ENCODE measurements around the gene LYPD6. TPM values are rescaled to one million over a fixed set of nuclear protein-coding genes. Genes with fewer than 3 reads are reported as not detected.
A peak's percentile ranks its signal among the peaks of the same experiment; 100 is the strongest.

The LYPD6 gene
- polyA plus RNA-seq, 1 of the 3 experiments (the other 2 are of a cell fraction), result 8.1 TPM

DNA sequence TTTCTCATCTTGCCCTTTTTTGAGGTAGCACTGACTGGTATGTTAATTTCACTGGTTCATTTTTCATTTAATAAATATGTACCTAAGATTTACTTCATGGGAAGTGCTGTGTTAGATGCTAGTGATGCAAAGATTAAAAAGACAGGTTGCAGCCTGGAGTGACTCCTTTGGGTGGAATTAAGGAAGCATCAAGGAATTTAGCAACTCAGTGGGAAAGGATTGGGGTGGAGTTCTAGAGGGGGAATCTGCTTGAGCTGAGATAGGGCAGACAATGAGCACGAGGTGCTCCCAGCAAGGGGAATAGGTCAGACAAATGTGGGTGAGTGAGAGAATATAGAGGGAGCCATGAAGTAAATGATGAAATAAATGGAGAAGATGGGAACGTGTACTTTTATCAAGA, 57.0 kb downstream of the LYPD6 start:
- H3K4me3 ChIP-seq (ENCODE audit: low read depth in 2 of 2, low read length in 1 of 2), result no peak overlapping the region
- H3K27me3 ChIP-seq (ENCODE audit: insufficient read depth), result no peaks in the 10 kb centered on the region
- no peak for TF ChIP-seq RAD21 (IDR thresholded peaks at IDR 0.05; ENCODE audit: low read length)
- TF ChIP-seq TCF12 (IDR thresholded peaks at IDR 0.05), result no peak
- no peak for TF ChIP-seq MEF2A (IDR thresholded peaks at IDR 0.05; ENCODE audit: borderline replicate concordance, low read depth)
- no peak for TF ChIP-seq CHD2 (IDR thresholded peaks at IDR 0.05; ENCODE audit: low read length, partially characterized antibody)
- TF ChIP-seq ELF1 (IDR thresholded peaks at IDR 0.05), result no peak
- no peak for TF ChIP-seq PBX3 (IDR thresholded peaks at IDR 0.05)
- TF ChIP-seq NFIC (IDR thresholded peaks at IDR 0.05; ENCODE audit: borderline replicate concordance), result no peak
- H4K20me1 ChIP-seq (ENCODE audit: insufficient read depth), result no peaks in the 10 kb centered on the region
- no peak overlapping the region for H3K4me2 ChIP-seq
- H2AFZ ChIP-seq (ENCODE audit: low read depth), result no peak overlapping the region
- POLR2A ChIA-PET, result no interaction called here
- CTCF ChIA-PET, result no interaction called here
- WGBS (ENCODE audit: low lambda C conversion rate), result 78% methylated on average over 2 of the region's 2 CpGs
- no peak for DNase-seq
- H3F3A ChIP-seq (replicated peaks; ENCODE audit: insufficient read depth), result peaks cover 6% of the 10 kb centered on the region
- H3K9ac ChIP-seq, result no peak overlapping the region
- no peaks in the 10 kb centered on the region for H3K9me2 ChIP-seq
- no peaks in the 10 kb centered on the region for H3K79me2 ChIP-seq (ENCODE audit: insufficient read depth)
- H3K4me1 ChIP-seq (ENCODE audit: control insufficient read depth in 1 of 2, insufficient read depth in 2 of 2, low read depth in 1 of 2, low read length in 1 of 2), result peaks cover 9 to 16% of the 10 kb centered on the region in 2 experiments; a peak in 3 of 4 replicates
- no peaks in the 10 kb centered on the region for H3K36me3 ChIP-seq (replicated peaks in 1 of 2; ENCODE audit: control insufficient read depth in 1 of 2, insufficient read depth in 2 of 2, low read length in 1 of 2)
- no peak overlapping the region for H3K27ac ChIP-seq (ENCODE audit: low read depth in 2 of 2, low read length in 1 of 2)
- no peaks in the 10 kb centered on the region for H3K9me3 ChIP-seq

DNA sequence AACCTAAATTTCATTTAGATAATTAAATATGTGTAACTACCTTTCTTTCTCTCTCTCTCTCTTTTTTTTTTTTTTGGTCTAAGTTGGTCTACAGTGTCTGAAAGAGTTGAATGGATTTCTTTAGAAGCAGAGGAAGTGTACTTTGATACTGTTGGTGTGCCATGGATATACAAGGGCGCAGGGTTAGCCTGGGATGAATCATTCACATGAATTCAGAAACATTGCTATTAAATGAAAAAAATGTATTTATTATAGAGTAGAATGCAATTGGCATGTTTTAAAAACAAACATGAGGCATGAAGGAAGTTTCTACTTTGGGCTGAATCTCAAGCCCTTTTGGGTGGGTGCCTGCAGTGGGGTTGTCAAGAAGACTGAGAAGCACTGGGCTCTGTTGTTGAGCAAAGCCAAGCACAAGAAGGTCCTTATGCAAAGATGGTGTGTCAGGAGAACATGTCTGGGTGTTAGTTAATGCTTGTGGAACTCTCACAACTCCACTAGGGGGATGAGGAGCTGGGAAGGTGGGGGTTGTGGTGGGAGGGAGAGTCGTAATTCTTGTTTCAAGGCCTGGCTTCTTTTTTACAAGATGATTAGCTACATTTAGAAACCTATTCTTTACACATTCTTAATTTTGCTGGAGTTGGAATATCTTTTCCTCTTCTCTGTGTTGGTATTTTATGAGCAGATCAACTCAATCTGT, 57.9 kb downstream of the LYPD6 start:
- peaks cover 9 to 17% of the 10 kb centered on the region in 2 experiments; a peak in 3 of 4 replicates for H3K4me1 ChIP-seq (ENCODE audit: control insufficient read depth in 1 of 2, insufficient read depth in 2 of 2, low read depth in 1 of 2, low read length in 1 of 2)
- no peak overlapping the region for H2AFZ ChIP-seq (ENCODE audit: low read depth)
- H3K36me3 ChIP-seq (replicated peaks in 1 of 2; ENCODE audit: control insufficient read depth in 1 of 2, insufficient read depth in 2 of 2, low read length in 1 of 2), result no peaks in the 10 kb centered on the region
- peak; percentile 19 for DNase-seq
- peak overlapping the region; percentile 38; the same call in 1 of the 2 replicates for H3K4me2 ChIP-seq
- H3K27ac ChIP-seq (ENCODE audit: low read depth in 2 of 2, low read length in 1 of 2), result peak overlapping the region in 1 of 2 experiments; percentile 15; a peak in 1 of 4 replicates
- no peaks in the 10 kb centered on the region for H3K79me2 ChIP-seq (ENCODE audit: insufficient read depth)
- no peaks in the 10 kb centered on the region for H3K9me3 ChIP-seq
- no peak overlapping the region for H3K4me3 ChIP-seq (ENCODE audit: low read depth in 2 of 2, low read length in 1 of 2)
- H3K9ac ChIP-seq, result no peak overlapping the region
- TF ChIP-seq CTCF (IDR thresholded peaks at IDR 0.05) (peak; percentile 46), TCF12 (IDR thresholded peaks at IDR 0.05) (no peak), RFX5 (IDR thresholded peaks at IDR 0.05; ENCODE audit: low read length) (no peak)
- H3K9me2 ChIP-seq, result no peaks in the 10 kb centered on the region
- ChIA-PET CTCF (interaction anchor here (0.7 to 1.6 kb wide), 5 partner anchors 39 to 149 kb away, joined by 3 to 8 read pairs (median 3); partner anchors contain the start of gene LYPD6), POLR2A (no interaction called here)
- no peaks in the 10 kb centered on the region for H4K20me1 ChIP-seq (ENCODE audit: insufficient read depth)
- no peaks in the 10 kb centered on the region for H3K27me3 ChIP-seq (ENCODE audit: insufficient read depth)
- H3F3A ChIP-seq (replicated peaks; ENCODE audit: insufficient read depth), result peaks cover under 1% of the 10 kb centered on the region
- 67% methylated on average over 2 of the region's 2 CpGs for WGBS (ENCODE audit: low lambda C conversion rate)
